Thoracic aorta (tissue), 2 donors: ENCODE measurements around the gene UBXN10. TPM values are rescaled to one million over a fixed set of nuclear protein-coding genes. Genes with fewer than 3 reads are reported as not detected.

Source experiments
- ATAC-seq: fragments of 150-250 bp; one replicate; pipeline ENCODE4 v1.8.0; 2017; ENCODE audit warnings: low read depth; ENCODE audit not compliant: insufficient number of reproducible peaks, low FRiP score
- DNase-seq: peaks from one replicate; pipeline ENCODE4 v3.0.0-alpha.2; 2020; ENCODE audit warnings: low spot score
- H3K27ac ChIP-seq, 2 donors: fragments of 200-600 bp; sonication (generic); 1 replicate in 1 of 2; 2 replicates in 1 of 2; pipeline ENCODE4 v1.5.1; 2016; ENCODE audit warnings: mild to moderate bottlenecking in 2 of 2, moderate library complexity in 2 of 2
- H3K27me3 ChIP-seq: fragments of 200-600 bp; sonication (generic); replicated peaks from 2 replicates; pipeline ENCODE4 v1.6.0; 2016; ENCODE audit warnings: mild to moderate bottlenecking; ENCODE audit not compliant: insufficient read depth
- H3K36me3 ChIP-seq: fragments of 200-600 bp; sonication (generic); one replicate; pipeline ENCODE4 v1.5.1; 2016
- H3K4me1 ChIP-seq, 2 donors: fragments of 200-600 bp; sonication (generic); 1 replicate in 1 of 2; 2 replicates in 1 of 2; pipeline versions ENCODE4 v1.5.1 to v1.6.0; 2016; ENCODE audit warnings: low read depth in 2 of 2, mild to moderate bottlenecking in 1 of 2; ENCODE audit not compliant: control insufficient read depth in 1 of 2
- H3K4me3 ChIP-seq: fragments of 200-600 bp; sonication (generic); 2 replicates; pipeline ENCODE4 v1.5.1; 2016; ENCODE audit warnings: mild to moderate bottlenecking
- H3K9me3 ChIP-seq: fragments of 200-600 bp; sonication (generic); 2 replicates; pipeline ENCODE4 v1.5.1; 2016
- total RNA-seq, 2 donors: library from RNA; depleted of rRNA; stranded (reverse); fragments of >200 nt; gene quantifications; one replicate each; pipeline versions ENCODE4 v1.1.0 to v1.2.3, GENCODE V29; 2016
- TF ChIP-seq, protein P1 (sequence below): fragments of 200-600 bp; sonication (generic); IDR thresholded peaks from one replicate; pipeline ENCODE4 v1.5.1; 2019; ENCODE audit warnings: antibody characterized with exemption

Gene UBXN10
- total RNA-seq, 2 donors from 2014 or later, result 0.28 to 0.68 TPM

DNA sequence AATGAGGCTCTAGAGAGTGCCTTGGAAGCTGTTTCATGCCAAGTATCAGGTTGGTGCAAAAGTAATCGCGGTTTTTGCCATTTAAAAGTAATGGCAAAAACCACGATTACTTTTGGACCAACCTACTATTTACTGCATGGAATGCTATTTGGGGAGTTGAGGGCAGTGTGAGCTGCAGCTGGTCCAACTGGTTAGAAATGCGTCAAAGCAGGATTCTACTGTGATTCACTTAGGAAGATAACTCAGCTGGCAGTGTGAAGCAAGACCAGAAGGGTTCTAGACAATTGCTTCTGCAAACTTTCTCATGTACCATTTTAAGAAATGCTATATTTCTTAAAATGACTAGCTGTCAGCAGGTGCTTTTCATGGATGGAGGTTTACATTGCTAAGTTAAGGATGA, 21.6 kb downstream of the UBXN10 start:
- ATAC-seq (no peak), DNase-seq (no peak)
- Histone ChIP-seq H3K27ac (no peak overlapping the region), H3K36me3 (no peaks in the 10 kb centered on the region), H3K27me3 (no peaks in the 10 kb centered on the region), H3K4me3 (no peak overlapping the region), H3K4me1 (no peaks in the 10 kb centered on the region), H3K9me3 (no peaks in the 10 kb centered on the region)
- TF ChIP-seq, protein P1, sequence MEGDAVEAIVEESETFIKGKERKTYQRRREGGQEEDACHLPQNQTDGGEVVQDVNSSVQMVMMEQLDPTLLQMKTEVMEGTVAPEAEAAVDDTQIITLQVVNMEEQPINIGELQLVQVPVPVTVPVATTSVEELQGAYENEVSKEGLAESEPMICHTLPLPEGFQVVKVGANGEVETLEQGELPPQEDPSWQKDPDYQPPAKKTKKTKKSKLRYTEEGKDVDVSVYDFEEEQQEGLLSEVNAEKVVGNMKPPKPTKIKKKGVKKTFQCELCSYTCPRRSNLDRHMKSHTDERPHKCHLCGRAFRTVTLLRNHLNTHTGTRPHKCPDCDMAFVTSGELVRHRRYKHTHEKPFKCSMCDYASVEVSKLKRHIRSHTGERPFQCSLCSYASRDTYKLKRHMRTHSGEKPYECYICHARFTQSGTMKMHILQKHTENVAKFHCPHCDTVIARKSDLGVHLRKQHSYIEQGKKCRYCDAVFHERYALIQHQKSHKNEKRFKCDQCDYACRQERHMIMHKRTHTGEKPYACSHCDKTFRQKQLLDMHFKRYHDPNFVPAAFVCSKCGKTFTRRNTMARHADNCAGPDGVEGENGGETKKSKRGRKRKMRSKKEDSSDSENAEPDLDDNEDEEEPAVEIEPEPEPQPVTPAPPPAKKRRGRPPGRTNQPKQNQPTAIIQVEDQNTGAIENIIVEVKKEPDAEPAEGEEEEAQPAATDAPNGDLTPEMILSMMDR, result no peak

DNA sequence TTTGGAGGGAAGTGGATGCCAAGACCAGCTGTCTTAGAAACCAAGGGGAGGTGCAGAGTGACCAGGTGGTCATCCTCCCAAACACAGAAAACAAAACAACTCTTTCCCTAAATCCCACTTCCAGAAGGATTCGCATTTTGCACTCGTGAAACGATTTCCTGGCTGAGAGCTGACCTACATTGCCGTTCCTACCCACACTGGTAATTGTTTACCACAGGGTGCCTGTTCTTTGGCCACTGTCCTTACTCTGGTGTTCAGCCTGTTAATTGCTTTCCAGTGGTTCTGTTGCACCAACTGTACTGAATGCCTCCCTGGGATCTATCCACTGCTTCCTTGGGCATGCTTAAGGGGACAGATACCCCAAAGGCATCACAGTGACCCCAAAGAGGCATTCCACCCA, 23.6 kb downstream of the UBXN10 start:
- TF ChIP-seq, protein P1, result no peak

GRCh38 chr1:20210736-20211460, 25.0 kb downstream of the UBXN10 start:
- ATAC-seq (no peak), DNase-seq (no peak)
- Histone ChIP-seq H3K27me3 (no peaks in the 10 kb centered on the region), H3K36me3 (no peaks in the 10 kb centered on the region), H3K27ac (no peak overlapping the region), H3K9me3 (no peaks in the 10 kb centered on the region), H3K4me3 (no peak overlapping the region), H3K4me1 (no peaks in the 10 kb centered on the region)
- TF ChIP-seq, protein P1, result no peak

More for the DNA sequence above, 23.6 kb downstream of the UBXN10 start:
- Histone ChIP-seq H3K4me3 (no peak overlapping the region), H3K27me3 (no peaks in the 10 kb centered on the region), H3K9me3 (no peaks in the 10 kb centered on the region), H3K4me1 (no peaks in the 10 kb centered on the region), H3K36me3 (no peaks in the 10 kb centered on the region), H3K27ac (no peak overlapping the region)
- no peak for DNase-seq
- ATAC-seq, result no peak

DNA sequence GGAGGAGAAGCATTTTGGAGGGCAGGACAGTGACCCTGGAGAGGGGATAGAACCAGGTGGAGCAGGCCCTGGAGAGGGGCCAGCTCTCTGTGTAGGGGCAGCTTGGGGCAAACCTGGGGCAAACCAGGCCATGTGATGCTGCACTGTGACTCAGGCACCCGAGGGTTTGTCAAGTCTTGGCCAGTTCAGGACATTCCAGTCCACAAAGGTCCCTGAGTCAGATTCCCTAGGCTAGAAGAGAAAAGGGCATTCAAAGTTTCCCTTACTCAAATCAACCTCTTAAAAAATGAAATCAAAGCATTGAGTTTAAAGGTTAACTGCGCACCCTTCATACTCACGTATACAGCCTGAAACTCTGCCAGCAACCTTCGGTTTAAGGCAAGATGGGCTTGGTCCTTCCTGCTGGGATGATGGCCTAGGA, 25.6 kb downstream of the UBXN10 start:
- TF ChIP-seq, protein P1, result no peak
- ATAC-seq (no peak), DNase-seq (no peak)
- Histone ChIP-seq H3K9me3 (no peaks in the 10 kb centered on the region), H3K27ac (no peak overlapping the region), H3K36me3 (no peaks in the 10 kb centered on the region), H3K4me3 (no peak overlapping the region), H3K4me1 (no peaks in the 10 kb centered on the region), H3K27me3 (no peaks in the 10 kb centered on the region)

- Histone ChIP-seq H3K4me3 (no peak overlapping the region), H3K27ac (no peak overlapping the region), H3K9me3 (no peaks in the 10 kb centered on the region), H3K27me3 (no peaks in the 10 kb centered on the region), H3K36me3 (no peaks in the 10 kb centered on the region), H3K4me1 (no peaks in the 10 kb centered on the region)
- DNase-seq (no peak), ATAC-seq (no peak)
- TF ChIP-seq, protein P1, result no peak
These were observed 26.3 kb downstream of the UBXN10 start for GRCh38 chr1:20212085-20212684.
